Stimulated activated CD4-positive, alpha-beta T cell treated with anti-CD3 and anti-CD28 coated beads, TNF-alpha, amount 100 ng/mL, for 4 hours (primary cell): ENCODE data around the gene CAPN14.
"Not testable (repeated sequence)": the region's sequence is repeated elsewhere in the genome, so short reads cannot be mapped to it uniquely, and the experiment has no call there.

Experiments
- DNase-seq, 3 experiments: peaks; one replicate each; pipeline ENCODE4 v3.0.0-alpha.2; 2020; ENCODE audit warnings: low read depth in 3 of 3

The CAPN14 gene

DNA sequence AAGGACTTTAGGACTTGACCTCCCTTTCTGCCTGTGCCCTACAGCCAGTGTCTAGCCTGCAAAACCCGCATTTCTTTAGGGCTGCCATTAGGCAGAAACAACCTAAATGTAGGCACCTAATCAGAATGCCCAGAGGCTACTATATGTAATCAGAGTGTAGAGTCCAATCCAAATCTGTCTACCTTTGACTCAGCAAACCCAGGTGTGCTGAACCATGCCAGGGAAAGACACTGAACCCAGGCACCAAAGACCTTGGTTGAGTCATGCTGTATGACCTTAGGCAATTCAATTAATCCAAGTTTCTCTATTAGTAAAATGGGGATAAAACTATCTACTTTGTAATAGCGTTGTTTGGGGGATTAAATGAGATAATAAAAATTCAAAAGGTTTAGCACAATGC, 20.7 kb downstream of the CAPN14 start:
- no peak for DNase-seq

DNA sequence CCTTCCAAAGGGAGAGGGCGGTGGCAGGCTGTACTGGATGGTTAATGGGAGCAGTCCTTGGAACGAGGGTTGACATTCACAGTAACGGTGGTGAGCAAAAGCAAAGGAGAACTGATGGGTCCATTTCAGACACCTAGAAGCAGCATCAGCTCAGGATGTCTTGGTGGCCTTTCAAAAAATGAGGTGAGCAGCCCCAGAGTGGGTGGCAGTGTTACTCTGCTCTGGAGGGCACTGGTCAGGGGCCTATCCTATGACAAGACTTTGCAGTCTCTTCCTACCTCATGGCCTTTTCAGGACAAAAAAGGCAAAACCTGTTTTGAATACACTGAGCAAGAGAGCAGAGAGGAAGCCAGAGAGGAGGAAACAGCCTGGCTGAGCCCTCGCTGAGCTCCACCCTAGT, 23.5 kb downstream of the CAPN14 start:
- DNase-seq = no peak

DNA sequence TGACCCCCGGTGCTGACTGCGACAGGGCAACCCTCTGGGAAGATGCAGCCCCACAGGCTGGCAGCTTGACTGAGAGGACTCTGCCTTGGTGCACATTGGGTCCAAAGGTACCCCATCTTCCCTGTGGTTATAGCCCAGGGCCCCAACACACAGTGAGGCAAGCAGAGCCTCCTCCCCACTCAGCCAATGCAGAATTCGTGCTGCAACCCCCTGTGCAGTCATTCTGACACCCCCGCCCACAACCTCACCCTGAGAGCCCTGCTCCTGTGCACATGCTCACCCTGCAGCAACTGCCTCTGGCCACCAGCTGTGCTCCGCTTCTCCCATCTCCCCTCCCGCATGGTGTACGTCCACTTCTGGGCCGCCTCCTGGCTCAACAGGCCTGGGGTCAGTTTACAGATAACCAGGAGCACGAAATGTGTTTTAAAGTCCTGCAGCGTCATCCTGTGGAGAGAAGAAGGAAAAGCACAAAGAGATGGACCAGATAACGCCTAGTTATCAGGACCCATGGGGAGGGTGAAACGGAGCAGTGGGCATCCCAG, 24.4 kb downstream of the CAPN14 start:
- no peak for DNase-seq

DNA sequence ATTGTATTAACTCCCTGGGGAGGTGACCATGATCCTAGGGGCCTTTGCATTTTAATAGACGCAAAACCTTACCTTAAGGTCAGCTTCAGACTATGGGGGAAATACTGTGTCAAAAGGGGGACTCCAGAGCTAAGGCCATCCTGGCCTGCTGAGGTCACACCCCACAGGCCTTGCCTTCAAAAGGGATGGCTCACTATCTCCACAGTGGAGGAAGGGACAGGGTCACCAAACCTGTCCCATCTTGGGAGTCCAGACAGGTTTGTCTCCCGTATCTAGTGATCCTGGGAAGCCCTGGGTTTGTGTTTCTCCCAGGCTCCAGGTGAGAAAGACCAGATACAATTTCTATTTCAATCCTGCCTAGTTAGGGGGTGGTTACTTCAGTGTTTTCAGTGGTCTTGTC, 24.9 kb downstream of the CAPN14 start:
- no peak for DNase-seq

DNA sequence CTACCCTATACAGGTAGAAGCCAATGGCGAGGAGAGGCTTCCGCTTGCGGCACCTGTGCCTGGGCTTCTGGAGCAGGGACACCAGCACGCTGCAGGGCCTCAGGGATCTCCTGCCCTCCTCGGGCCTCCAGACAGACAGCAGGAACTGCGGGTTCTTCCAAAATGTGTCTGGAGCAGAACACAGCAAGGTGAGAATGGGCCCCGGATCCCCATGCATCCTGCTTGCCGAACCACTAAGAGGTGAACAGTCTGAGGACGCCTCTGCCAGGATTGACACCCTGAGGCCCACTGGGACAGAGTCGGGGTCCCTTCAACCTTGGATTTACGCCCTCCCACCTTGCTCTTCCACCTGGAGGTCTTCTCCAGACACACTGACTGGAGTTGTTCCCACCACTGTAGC, 25.4 kb downstream of the CAPN14 start:
- no peak for DNase-seq

DNA sequence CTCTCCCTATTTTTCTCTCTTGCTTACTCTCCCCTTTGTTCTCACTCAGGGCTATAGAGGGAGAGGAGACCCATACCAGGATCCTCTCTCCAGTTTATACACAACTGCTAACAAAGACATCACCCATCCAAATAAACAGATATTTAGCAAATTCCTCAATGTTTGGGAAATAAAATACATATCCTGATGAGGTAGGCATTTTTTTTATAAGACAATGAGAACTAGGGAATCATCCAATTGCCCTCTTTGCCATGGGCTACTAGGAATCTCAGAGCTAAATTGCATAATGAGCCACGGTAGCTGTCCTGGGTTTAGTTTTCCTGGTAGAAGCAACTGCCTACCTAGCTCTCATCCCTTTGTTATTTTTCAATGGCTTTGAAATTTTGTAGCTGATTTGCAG, 27.1 kb downstream of the CAPN14 start:
- no peak for DNase-seq

DNA sequence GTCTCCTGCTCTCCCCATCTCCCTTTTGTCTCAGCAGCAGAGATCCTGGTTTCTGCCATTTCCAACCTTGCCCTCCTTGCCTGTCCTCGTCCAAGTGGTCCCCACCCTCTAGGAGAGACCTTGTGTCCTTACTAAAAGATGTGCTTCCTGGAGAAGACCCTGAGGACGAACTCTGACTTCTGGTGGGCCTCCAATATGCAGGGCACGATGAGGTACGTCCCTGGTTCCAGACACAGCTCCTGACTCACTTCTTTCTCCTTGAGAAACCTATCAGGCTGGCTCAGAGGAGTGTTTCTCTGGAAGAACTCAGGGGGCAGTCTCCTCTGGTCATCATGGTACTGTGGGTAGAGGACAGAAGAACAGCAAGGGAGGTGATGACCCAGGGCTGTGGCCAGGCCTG, 28.2 kb downstream of the CAPN14 start:
- DNase-seq = no peak

DNA sequence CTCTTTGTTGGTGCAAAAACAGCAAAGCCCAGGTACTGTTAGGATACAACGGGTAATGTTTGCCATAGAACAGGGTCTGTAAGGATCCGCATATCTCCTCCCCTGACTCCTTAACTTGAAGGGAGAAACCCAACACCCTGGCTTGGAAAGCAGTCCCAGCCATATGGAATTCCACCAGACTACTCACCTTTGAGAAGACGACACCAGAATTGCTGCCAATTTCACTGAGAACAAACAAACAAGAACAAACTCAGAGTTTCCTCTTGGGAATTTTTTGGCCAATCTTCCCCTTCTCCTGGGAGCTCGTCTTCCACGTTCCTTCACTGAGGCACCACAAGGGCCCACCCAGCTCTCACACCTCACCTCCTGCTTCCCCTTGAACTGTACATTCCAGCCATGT, 29.2 kb downstream of the CAPN14 start:
- no peak for DNase-seq

DNA sequence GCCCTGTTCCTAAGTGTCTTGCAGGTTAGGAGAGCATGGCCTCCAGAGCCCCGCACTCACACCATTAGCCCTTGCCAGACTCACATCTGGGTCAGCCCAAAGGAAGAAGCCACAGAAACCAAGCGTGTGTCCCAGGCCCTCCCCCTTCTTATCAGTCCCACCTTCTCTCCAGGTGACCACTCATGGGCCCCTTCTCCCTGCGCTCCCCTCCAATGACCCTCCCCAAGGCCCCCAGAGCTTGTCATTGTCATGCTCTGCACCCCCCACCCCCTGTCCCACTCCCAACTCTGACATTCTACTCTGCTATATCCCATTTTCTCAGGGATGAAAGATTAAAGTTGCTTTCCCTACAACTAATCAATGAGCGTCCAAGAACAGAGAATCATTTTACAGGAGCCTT, 30.1 kb downstream of the CAPN14 start:
- DNase-seq = no peak

DNA sequence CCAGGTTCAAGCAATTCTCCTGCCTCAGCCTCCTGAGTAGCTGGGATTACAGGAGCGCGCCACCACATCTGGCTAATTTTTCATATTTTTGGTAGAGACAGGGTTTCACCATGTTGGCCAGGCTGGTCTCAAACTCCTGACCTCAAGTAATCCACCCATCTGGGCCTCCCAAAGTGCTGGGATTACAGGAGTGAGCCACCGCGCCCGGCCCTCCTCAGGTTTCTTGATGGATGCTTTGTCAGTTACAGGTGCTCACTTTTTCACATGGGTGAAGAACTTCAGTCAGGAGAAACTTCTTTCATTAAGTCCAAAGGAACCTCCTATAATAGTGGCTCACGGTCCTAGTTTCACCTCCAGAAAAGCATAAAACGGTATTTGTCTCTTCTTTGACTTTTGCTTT, 33.3 kb downstream of the CAPN14 start:
- DNase-seq = not testable (repeated sequence)

DNA sequence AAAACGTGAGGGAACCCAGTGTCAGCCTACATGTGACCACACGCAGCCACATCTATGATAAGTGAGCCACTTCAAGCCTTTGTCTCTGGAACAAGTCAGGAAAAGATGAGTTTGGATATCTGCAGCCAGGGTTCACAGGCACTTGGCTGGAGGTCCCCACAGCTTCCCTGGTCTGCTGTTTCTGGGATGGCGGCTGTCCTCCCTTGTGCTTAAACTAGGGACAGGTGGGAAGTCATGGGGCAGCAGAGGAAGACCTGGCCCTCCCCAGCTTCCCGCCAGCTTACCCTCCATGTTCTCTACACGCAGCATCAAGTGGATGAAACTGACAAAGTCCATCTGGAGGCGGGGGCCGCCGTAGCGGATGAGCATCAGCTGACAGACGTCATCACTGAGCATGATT, 40.6 kb downstream of the CAPN14 start:
- no peak for DNase-seq

DNA sequence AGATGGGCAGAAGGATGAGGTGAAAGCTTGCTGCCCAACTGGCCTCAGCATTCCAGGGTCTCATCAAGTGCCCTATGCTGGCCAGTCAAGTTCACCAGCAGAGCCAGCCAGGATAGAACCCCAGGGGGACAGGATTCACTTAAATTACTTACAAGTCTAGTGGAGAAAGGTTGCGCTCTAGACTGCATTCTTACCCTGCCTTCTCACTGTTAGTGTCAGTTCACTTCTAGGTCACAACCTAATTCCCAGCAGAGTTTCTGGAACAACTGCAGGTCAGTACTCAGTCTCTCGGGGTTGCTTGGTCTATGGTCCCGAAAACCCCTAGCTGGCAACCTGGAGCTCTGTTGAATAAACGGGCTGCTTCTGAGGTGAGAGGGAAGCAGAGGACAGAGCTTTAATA, 46.2 kb downstream of the CAPN14 start:
- DNase-seq = no peak

DNA sequence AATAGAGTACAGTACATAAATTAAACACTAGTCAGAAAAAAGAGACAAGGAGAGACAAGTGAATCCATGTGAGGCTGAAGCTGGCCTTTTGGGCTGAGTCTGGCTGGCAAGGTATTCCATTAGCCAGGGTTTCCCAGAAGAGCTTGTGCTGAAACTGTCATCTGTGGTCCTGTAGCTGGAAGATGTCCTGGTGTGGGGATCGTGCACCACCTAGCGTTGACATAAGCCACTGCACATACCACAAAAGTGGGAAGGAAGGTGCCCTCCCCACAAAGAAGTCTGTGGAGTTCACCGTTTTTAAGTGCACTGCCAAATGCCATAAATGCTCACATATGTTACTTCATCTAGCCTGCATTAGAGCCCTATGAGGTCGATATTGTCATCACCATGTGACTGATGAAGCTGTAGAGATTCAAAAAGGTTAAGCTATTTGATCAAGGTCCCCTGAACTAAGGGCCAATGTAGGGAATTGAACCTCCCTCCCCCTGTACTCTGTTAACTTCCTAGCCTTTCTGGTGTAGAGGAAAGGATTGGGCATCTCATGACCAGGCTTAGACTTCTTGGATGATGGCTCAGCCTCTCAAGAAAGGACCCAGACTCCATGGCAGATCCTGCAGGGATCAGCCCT, 47.1 kb downstream of the CAPN14 start:
- DNase-seq = peak; percentile 5 to 16 (median 8)

DNA sequence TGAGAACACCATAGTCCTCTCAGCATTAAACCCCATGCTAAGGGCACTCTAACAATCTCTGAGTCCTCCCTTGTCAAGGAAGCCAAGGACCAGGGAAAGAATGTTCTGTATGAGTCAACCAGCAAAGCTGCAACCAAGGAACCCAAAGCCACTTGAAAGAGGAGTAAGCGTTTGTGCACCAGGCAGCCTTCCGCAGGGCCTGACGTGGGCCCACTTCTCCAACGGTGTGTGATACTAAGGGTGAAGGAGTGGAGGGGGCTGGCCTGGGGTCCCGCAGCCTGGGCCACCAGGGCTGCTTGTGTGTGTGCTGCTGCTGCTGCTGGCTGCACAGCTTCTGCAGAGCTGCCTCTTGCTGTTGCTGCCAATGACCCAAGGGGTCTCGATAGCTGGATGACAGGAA, 49.0 kb downstream of the CAPN14 start:
- no peak for DNase-seq

DNA sequence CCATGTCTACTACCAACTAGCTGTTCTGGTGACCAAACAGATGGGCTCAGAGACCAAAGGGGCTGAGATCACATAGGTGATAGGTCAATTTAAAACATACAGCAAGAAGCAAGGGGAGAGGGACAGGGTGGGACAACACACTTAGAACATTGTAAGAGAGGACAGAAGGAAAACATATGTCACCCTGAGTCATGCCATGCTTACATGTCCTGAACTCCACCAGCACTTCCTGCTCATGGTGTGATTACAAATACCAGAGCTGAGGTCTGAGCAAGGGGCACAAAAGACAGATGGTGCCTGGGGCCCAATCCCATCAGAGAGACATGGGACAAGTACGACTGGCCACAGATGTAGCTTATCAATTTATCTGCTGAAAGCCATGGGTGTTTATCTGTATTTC, 50.4 kb downstream of the CAPN14 start:
- DNase-seq = no peak

DNA sequence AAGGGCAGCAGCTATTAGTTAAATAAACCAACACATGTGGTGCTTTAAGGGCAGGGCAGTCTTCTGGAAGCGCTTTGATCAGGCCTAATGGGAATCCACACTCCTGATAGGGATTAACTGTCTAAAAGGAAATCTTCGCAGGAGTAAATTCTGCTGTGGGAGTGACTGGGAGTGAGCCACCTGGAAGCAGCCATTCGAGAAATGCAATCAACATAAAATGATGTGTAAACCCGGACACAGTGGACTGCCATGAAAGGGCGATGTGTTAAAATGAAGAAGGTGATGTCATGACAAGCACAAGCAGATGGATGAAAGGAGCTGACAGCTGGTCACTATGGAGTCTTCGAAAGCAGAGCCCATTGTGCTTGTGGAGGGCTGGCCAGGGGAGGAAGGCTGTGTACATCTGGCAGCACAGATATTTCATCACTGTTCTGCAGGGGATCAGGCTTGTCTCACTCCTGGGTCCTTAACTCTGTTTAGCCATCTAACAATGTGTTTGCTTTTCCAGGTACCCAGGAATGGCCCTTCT, 54.2 kb downstream of the CAPN14 start:
- DNase-seq = no peak

DNA sequence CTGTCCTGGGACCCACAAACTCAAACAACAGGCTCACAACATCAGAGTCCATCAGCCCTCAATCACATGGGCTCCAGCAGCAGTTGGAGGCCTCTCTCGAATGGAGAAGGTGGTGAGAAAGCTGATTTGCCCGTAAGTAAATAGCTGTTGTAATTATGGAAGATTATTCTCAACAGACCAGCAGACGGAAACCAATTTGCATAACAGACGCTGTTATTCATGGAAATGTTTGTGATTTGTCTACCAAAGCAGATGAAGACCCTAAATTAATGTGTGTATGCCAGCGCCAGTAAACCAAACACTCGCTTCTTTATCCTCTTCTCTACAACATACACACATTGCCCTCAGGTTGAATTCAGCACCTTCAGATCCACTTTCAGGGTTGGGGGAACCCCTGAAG, 55.7 kb downstream of the CAPN14 start:
- no peak for DNase-seq

DNA sequence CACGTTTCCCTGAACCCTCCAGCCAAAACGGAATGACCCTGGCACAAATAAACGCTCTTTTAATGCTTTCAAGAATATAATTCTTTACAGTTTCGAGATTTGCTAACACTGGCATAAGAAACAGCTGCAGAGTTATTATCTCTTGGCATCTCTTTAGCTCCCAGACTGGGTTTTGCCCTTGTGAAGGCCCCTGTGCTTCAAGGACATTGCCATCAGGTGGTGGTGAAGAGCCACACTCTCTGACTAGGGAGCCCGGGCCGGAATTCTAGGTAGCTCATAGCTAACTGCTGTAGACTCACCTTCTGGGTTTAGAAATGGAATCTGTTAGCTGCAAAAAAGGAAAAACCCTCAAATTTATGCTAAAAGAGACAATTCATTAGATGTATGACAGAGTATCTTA, 65.8 kb downstream of the CAPN14 start:
- no peak for DNase-seq

DNA sequence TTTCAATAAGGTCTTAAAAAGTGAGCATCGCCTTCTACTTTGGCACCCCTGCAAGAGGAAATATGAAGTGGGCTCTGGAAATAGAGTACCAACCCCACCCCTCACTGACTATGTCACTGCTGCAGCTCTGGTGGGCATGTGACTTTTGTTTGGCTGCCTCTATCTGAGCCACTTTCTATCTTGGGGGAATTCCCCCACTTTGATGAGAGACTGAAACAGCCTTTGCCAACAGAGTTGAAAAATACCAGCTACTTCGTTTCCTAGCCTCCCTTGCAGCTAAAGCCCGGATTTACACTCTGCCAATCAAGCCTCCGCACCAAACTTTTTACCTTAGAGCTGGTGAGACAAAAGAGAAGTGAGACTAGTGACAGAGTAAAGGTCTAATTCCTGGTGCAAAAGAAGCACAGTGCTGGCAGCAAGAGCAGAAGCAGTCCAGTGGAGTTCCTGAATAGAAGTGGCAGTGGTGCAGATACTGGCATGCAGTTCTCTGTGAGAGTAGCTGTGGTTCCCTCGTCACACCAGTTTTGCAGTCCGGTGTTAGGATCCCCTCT, 67.1 kb downstream of the CAPN14 start:
- no peak for DNase-seq

DNA sequence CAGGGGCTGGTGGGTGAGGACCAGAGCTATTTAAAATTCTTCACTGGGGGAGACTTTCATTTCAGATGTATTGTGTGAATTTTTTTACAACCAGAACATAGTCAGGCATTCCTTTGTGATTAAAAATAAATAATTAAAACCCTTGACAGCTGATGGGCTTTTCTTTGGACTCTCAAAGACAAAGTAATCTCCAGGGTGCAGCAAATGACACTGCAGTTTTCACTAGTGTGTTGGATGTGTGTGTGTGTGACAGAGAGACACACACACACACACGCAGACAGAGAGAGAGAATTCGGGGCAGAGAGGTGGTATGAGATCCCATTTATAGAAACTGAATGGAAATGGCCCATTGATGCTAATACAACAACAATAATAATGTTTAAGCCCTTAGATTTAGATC, 68.8 kb downstream of the CAPN14 start:
- no peak for DNase-seq

DNA sequence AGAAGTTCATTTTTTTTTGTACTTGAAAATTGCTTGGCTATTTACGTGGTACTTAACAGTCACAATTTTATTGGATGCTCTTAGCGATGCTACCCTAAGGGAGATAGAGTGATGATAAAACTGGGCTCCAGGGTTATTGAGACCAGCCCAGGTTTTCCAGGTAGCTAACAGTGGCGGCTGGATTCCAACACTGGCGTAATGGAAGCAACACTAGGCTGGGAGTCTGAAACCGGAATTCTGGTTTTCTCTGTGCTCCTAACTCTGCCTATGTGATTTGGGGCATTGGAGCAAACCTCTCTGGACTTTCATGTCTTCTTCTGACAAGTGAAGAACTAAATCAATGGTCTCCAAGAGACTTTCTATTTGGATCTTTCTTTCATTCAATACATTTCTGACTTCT, 69.7 kb downstream of the CAPN14 start:
- DNase-seq = no peak

DNA sequence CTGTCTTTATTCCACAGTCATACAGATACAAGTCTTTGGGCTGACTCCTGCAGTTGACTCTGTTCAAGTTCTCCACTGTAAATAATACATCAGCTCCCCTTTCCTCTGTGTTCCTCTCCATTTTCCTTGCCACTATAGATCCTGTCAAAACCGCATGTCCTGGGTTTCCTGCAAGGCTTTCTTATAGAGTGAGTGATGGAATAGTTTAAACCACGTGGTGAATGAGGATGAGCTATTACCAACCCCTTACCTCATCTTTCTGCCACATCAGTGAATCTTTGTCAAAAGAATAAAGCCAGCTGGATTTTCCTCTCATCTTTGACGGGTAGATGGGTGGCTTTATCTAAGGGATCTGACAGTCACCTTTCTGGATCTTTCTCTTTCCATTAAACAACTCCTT, 75.2 kb downstream of the CAPN14 start:
- no peak for DNase-seq

DNA sequence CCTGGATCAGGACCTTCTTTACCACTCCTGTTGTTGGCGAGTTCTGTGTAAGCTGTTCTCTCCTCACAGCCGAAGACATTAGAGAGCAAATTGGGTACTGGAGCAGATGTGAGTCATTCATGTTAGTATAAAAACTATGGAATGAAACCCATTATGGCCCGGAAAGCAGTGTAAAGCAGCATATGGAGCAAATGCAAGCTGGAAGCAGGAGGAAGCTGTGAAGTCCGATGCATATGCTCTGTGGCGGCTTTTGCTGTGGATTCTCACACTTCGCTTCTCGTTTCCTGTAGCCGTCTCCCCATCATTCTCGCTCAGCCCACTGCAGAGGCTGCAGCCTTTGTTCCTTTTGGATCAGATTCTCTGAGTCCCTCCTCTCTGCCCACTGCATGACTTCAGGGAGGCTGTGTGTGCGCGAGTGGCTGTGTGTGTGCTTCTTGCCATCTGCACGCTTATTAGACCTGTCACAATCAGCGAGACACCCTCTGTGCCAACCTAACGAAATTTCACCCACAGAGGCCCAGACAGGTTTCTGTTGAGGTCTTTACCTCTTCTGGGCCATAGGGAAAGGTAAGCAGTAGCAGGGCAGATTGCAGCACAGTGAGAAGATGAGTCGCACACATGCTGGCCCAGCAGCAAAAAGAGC, 75.8 kb downstream of the CAPN14 start:
- no peak for DNase-seq
